H1 (cell line): ENCODE results near the gene MCCC1. TPM values are rescaled to one million over a fixed set of nuclear protein-coding genes. Genes with fewer than 3 reads are reported as not detected.

Experiments
- CTCF ChIA-PET: fragments of 300-600 bp; sonication (Branson Sonifier 250); formaldehyde crosslinking; loops from one replicate; lab custom pipeline; 2021; ENCODE audit not compliant: partially characterized antibody; lab: Charles Lee
- POLR2A ChIA-PET: fragments of 300-600 bp; sonication (Branson Sonifier 250); formaldehyde crosslinking; loops from one replicate; lab custom pipeline; 2021; ENCODE audit warnings: inconsistent platforms; ENCODE audit not compliant: partially characterized antibody; lab: Charles Lee
- DNase-seq, 2 experiments: peaks; one replicate each; pipeline versions ENCODE4 v3.0.0 to v3.0.0-alpha.2; 2010 to 2022; ENCODE audit warnings: low spot score in 2 of 2, low read depth in 1 of 2, mixed read lengths in 1 of 2
- FAIRE-seq: peaks from 2 replicates; lab custom pipeline; 2011; peaks lifted over from hg19 to GRCh38; lab: Jason Lieb, UNC
- H2AFZ ChIP-seq: 2 replicates; pipeline ENCODE4 v1.8.1; 2012; ENCODE audit warnings: low read length, inconsistent platforms
- H2AK5ac ChIP-seq: 2 replicates; pipeline ENCODE4 v1.6.1; 2013; ENCODE audit warnings: low read depth, low read length
- H2BK120ac ChIP-seq: replicated peaks from 2 replicates; pipeline ENCODE3; 2013; ENCODE audit warnings: low read depth, low read length, inconsistent platforms
- H2BK12ac ChIP-seq: 2 replicates; pipeline ENCODE4 v1.6.1; 2013; ENCODE audit warnings: low read depth, low read length
- H2BK15ac ChIP-seq: 2 replicates; pipeline ENCODE4 v1.6.1; 2013; ENCODE audit warnings: low read length
- H2BK20ac ChIP-seq: 2 replicates; pipeline ENCODE4 v1.6.1; 2013; ENCODE audit warnings: low read length
- H2BK5ac ChIP-seq: 2 replicates; pipeline ENCODE4 v1.6.1; 2013; ENCODE audit warnings: low read depth, low read length
- H3K14ac ChIP-seq: 2 replicates; pipeline ENCODE4 v1.6.1; 2013; ENCODE audit warnings: inconsistent platforms; ENCODE audit not compliant: insufficient read length
- H3K18ac ChIP-seq: 2 replicates; pipeline ENCODE4 v1.6.1; 2013; ENCODE audit warnings: low read length; ENCODE audit errors: extremely low read depth
- H3K23ac ChIP-seq: 2 replicates; pipeline ENCODE4 v1.6.1; 2013; ENCODE audit warnings: inconsistent platforms; ENCODE audit not compliant: insufficient read length
- H3K23me2 ChIP-seq: 2 replicates; pipeline ENCODE4 v1.6.1; 2013; ENCODE audit warnings: low read depth, low read length
- H3K27ac ChIP-seq: 2 replicates; pipeline ENCODE4 v1.6.1; 2011; ENCODE audit warnings: low read depth, low read length, inconsistent platforms
- H3K27me3 ChIP-seq, 4 experiments: replicated peaks in 1 of 4; 1 replicate in 1 of 4; 2 replicates in 3 of 4; pipeline versions ENCODE4 v1.6.1 to v1.8.1; 2011 to 2013; ENCODE audit warnings: low read length in 3 of 4, mild to moderate bottlenecking in 3 of 4, inconsistent platforms in 2 of 4, mixed read lengths in 2 of 4, moderate library complexity in 1 of 4; ENCODE audit not compliant: control insufficient read depth in 3 of 4, insufficient read depth in 3 of 4; ENCODE audit errors: extremely low read depth in 1 of 4
- H3K36me3 ChIP-seq, 4 experiments: 2 replicates each; pipeline versions ENCODE4 v1.6.1 to v1.8.1; 2011 to 2013; ENCODE audit warnings: mild to moderate bottlenecking in 4 of 4, low read length in 3 of 4, moderate library complexity in 2 of 4, control low read depth in 1 of 4, inconsistent platforms in 1 of 4; ENCODE audit not compliant: insufficient read depth in 4 of 4, control insufficient read depth in 2 of 4
- H3K4ac ChIP-seq: replicated peaks from 2 replicates; pipeline ENCODE3; 2013; ENCODE audit warnings: low read length, low read depth, mixed read lengths, inconsistent platforms; ENCODE audit not compliant: insufficient read length
- H3K4me1 ChIP-seq, 4 experiments: replicated peaks in 1 of 4; 1 replicate in 1 of 4; 2 replicates in 3 of 4; pipeline versions ENCODE4 v1.6.1 to v1.8.1; 2011 to 2013; ENCODE audit warnings: low read length in 3 of 4, inconsistent platforms in 2 of 4, mixed read lengths in 1 of 4; ENCODE audit not compliant: insufficient read depth in 4 of 4, control insufficient read depth in 3 of 4
- H3K4me2 ChIP-seq, 2 experiments: 2 replicates each; pipeline versions ENCODE4 v1.6.1 to v1.8.1; 2011 to 2013; ENCODE audit warnings: low read depth in 2 of 2, low read length in 2 of 2, control low read depth in 1 of 2, inconsistent platforms in 1 of 2, mild to moderate bottlenecking in 1 of 2; ENCODE audit not compliant: insufficient read depth in 1 of 2
- H3K4me3 ChIP-seq, 4 experiments: fragments of 200-600, 300-600 bp in 1 of 4; sonication (generic), shearing (Covaris generic), sonication (Bioruptor Twin) in 1 of 4; 2 replicates each; pipeline versions ENCODE4 v1.5.1 to v1.8.1; 2011 to 2016; ENCODE audit warnings: low read length in 4 of 4, low read depth in 3 of 4, control low read depth in 2 of 4, inconsistent platforms in 2 of 4, mild to moderate bottlenecking in 2 of 4, mixed read lengths in 1 of 4, moderate library complexity in 1 of 4; ENCODE audit not compliant: insufficient read depth in 2 of 4; ENCODE audit errors: extremely low read depth in 1 of 4
- H3K56ac ChIP-seq: replicated peaks from 2 replicates; pipeline ENCODE3; 2013; ENCODE audit warnings: low read depth, mild to moderate bottlenecking, mixed read lengths, low read length, inconsistent platforms; ENCODE audit not compliant: insufficient read length
- H3K79me1 ChIP-seq: 2 replicates; pipeline ENCODE4 v1.6.1; 2013; ENCODE audit warnings: low read depth, low read length, control low read depth
- H3K79me2 ChIP-seq, 2 experiments: 2 replicates each; pipeline versions ENCODE4 v1.6.1 to v1.8.1; 2012 to 2013; ENCODE audit warnings: low read length in 2 of 2, mild to moderate bottlenecking in 2 of 2, inconsistent platforms in 1 of 2; ENCODE audit not compliant: insufficient read depth in 2 of 2, control insufficient read depth in 1 of 2
- H3K9ac ChIP-seq, 4 experiments: replicated peaks in 1 of 4; 1 replicate in 1 of 4; 2 replicates in 3 of 4; pipeline versions ENCODE4 v1.6.1 to v1.8.1; 2011 to 2013; ENCODE audit warnings: low read depth in 3 of 4, low read length in 3 of 4, control low read depth in 2 of 4, mild to moderate bottlenecking in 2 of 4, moderate library complexity in 2 of 4, inconsistent platforms in 1 of 4; ENCODE audit errors: extremely low read depth in 1 of 4
- H3K9me3 ChIP-seq, 2 experiments: 2 replicates each; pipeline versions ENCODE4 v1.6.1 to v1.8.1; 2012 to 2013; ENCODE audit warnings: mild to moderate bottlenecking in 2 of 2, moderate library complexity in 2 of 2, control low read depth in 1 of 2, inconsistent platforms in 1 of 2, low read depth in 1 of 2, low read length in 1 of 2, mixed read lengths in 1 of 2; ENCODE audit not compliant: insufficient read depth in 2 of 2
- H4K20me1 ChIP-seq, 2 experiments: replicated peaks in 1 of 2; 2 replicates each; pipeline versions ENCODE3 to v1.8.1; 2011 to 2013; ENCODE audit warnings: inconsistent platforms in 2 of 2, low read length in 2 of 2, mild to moderate bottlenecking in 1 of 2; ENCODE audit not compliant: insufficient read depth in 2 of 2, control insufficient read depth in 1 of 2
- H4K5ac ChIP-seq: 2 replicates; pipeline ENCODE4 v1.6.1; 2013; ENCODE audit warnings: low read length, low read depth, mixed read lengths, inconsistent platforms; ENCODE audit not compliant: insufficient read length
- H4K8ac ChIP-seq: 2 replicates; pipeline ENCODE4 v1.8.0; 2013; ENCODE audit warnings: mild to moderate bottlenecking, moderate library complexity, low read length, inconsistent platforms; ENCODE audit not compliant: insufficient read depth; ENCODE audit errors: extremely low read depth
- H4K91ac ChIP-seq: replicated peaks from 2 replicates; pipeline ENCODE3; 2013; ENCODE audit warnings: low read length, mixed read lengths, inconsistent platforms; ENCODE audit not compliant: insufficient read length
- JUND ChIP-seq: IDR thresholded peaks from 2 replicates; pipeline ENCODE4 v1.6.1; 2011; ENCODE audit warnings: mild to moderate bottlenecking, improper control_type of control experiment, low read length
- POU5F1 ChIP-seq: IDR thresholded peaks from 2 replicates; pipeline ENCODE4 v1.6.1; 2011; ENCODE audit warnings: low read depth, mild to moderate bottlenecking, low read length, moderate library complexity
- SIX5 ChIP-seq: IDR thresholded peaks from 2 replicates; pipeline ENCODE4 v1.6.1; 2011; ENCODE audit warnings: mild to moderate bottlenecking, low read depth, low read length
- SP1 ChIP-seq: IDR thresholded peaks from 2 replicates; pipeline ENCODE4 v1.6.1; 2011; ENCODE audit warnings: low read depth, low read length
- TAF1 ChIP-seq: IDR thresholded peaks from 2 replicates; pipeline ENCODE4 v1.6.1; 2011; ENCODE audit warnings: mild to moderate bottlenecking, low read depth, low read length
- ZNF274 ChIP-seq: IDR thresholded peaks from 2 replicates; pipeline ENCODE4 v1.7.0; 2012; ENCODE audit warnings: low read length, borderline replicate concordance; ENCODE audit errors: extremely low read depth
- WGBS, 2 experiments: shearing (Covaris generic) in 1 of 2; methylation state at CpG; one replicate each; pipeline versions ENCODE4 v1.1.6 to v1.1.7; 2013 to 2015; ENCODE audit warnings: low lambda C conversion rate in 2 of 2, mixed read lengths in 2 of 2, inconsistent platforms in 1 of 2, low coverage in 1 of 2, missing lambda C conversion rate in 1 of 2; ENCODE audit not compliant: insufficient replicate concordance in 2 of 2, insufficient coverage in 1 of 2, insufficient read length in 1 of 2; ENCODE audit errors: extremely low coverage in 1 of 2, missing lambda C conversion rate in 1 of 2; 5-methylcytosine and 5-hydroxymethylcytosine counted together
- polyA plus RNA-seq, 7 experiments: library from polyadenylated mRNA; depleted of rRNA in 3 of 7; stranded (reverse) in 5 of 7; unstranded in 2 of 7; fragments of >200 nt in 5 of 7; fragments of 200-250 nt in 2 of 7; gene quantifications; 1 replicate in 5 of 7; 2 replicates in 1 of 7; 4 replicates in 1 of 7; pipeline versions ENCODE4 v1.2.1 to v1.2.3, GENCODE V29; 2011 to 2013; ENCODE audit warnings: missing spikeins in 2 of 7, mixed read lengths in 2 of 7
- total RNA-seq: library from RNA; stranded (reverse); fragmentation: NEBNext Ultra II Directional; extraction: Animal tissue kit (Norgen Biotek cat#: 25700); gene quantifications from 2 replicates; pipeline ENCODE4 v1.2.1, GENCODE V29; 2021
- TF ChIP-seq, protein P1 (sequence below): IDR thresholded peaks from 2 replicates; pipeline ENCODE4 v1.6.1; 2011; ENCODE audit warnings: low read length, improper control_type of control experiment

MCCC1 gene
- total and polyA plus RNA-seq, 2 of the 8 experiments (the other 6 are each of a cell fraction or from before 2014, with no cell fraction given): 10.8 to 21.5 TPM

DNA sequence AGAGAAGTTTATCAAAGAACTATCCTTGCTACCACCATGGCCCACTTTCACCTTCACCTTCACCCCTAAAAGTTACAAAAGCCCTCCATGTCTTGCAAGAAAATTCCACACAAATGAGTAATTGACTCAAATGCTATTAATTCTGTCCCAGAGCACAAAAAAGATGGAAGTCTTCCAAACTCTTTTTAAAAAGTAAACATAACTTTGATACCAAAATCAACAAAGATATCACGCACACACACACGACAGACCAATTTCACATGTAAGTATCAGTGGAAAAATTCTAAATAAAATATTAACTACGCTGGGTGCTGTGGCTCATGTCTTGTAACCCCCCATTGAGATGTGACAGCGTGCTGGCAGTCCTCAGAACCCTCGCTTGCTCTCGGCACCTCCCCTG lies 1.1 kb upstream of the MCCC1 start:
- Histone ChIP-seq H3K23me2 (peaks cover 9% of the 10 kb centered on the region; the same call in 1 of the 2 replicates), H2AFZ (no peak overlapping the region), H4K91ac (no peak overlapping the region), H3K27ac (no peak overlapping the region), H3K36me3 (no peaks in the 10 kb centered on the region), H3K27me3 (no peaks in the 10 kb centered on the region), H3K4ac (no peak overlapping the region), H3K14ac (no peak overlapping the region), H4K8ac (no peak overlapping the region), H2AK5ac (no peak overlapping the region), H4K5ac (no peak overlapping the region), H3K79me1 (peaks cover 3% of the 10 kb centered on the region; the same call in 1 of the 2 replicates), H3K56ac (no peak overlapping the region), H2BK5ac (no peak overlapping the region), H3K23ac (no peak overlapping the region), H2BK20ac (no peak overlapping the region), H3K18ac (no peak overlapping the region), H3K4me2 (no peak overlapping the region; a peak in 1 of 4 replicates), H3K4me1 (no peaks in the 10 kb centered on the region; a peak in 2 of 7 replicates), H2BK15ac (no peak overlapping the region), H4K20me1 (no peaks in the 10 kb centered on the region), H3K9me3 (no peaks in the 10 kb centered on the region), H3K9ac (no peak overlapping the region), H2BK12ac (no peak overlapping the region), H3K4me3 (no peak overlapping the region), H2BK120ac (no peak overlapping the region), H3K79me2 (peaks cover 0 to 20% of the 10 kb centered on the region in 2 experiments; a peak in 2 of 4 replicates)
- ChIA-PET CTCF (interaction anchor here (6.0 kb wide), 1 partner anchor 16 kb away, joined by 60 read pairs; no protein-coding TSS in a partner anchor), POLR2A (interaction anchor here (1.4 to 3.9 kb wide), 2 partner anchors 13 to 14 kb away, joined by 4 to 29 read pairs; no protein-coding TSS in a partner anchor)
- DNase-seq (no peak), FAIRE-seq (no peak)
- WGBS, 2 experiments: 91% methylated on average over 4 of the region's 6 CpGs; no CpG with 5 or more reads in 1 of the 2 experiments
- TF ChIP-seq, protein P1, sequence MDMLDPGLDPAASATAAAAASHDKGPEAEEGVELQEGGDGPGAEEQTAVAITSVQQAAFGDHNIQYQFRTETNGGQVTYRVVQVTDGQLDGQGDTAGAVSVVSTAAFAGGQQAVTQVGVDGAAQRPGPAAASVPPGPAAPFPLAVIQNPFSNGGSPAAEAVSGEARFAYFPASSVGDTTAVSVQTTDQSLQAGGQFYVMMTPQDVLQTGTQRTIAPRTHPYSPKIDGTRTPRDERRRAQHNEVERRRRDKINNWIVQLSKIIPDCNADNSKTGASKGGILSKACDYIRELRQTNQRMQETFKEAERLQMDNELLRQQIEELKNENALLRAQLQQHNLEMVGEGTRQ: no peak
- TF ChIP-seq TAF1: no peak
- no peak for TF ChIP-seq SIX5
- no peak for TF ChIP-seq ZNF274
- TF ChIP-seq SP1: no peak
- no peak for TF ChIP-seq POU5F1
- no peak for TF ChIP-seq JUND
